A673 (cell line): ENCODE results near the gene P2RX3. TPM values are rescaled to one million over a fixed set of nuclear protein-coding genes. Genes with fewer than 3 reads are reported as not detected.
A peak's percentile ranks its signal among the peaks of the same experiment; 100 is the strongest.

Experiments used
- Bru-seq: library from RNA; stranded (reverse); fragments of 400-500 nt; gene quantifications from one replicate; lab custom pipeline; 2021; lab: Mats Ljungman, UMichigan
- BruChase-seq, 2 experiments: library from RNA; stranded (reverse); fragments of 400-500 nt; gene quantifications; one replicate each; lab custom pipeline; 2021; lab: Mats Ljungman, UMichigan
- BruUV-seq: library from RNA; stranded (reverse); fragments of 400-500 nt; replicated peaks from 2 replicates; lab custom pipeline; 2021; lab: Mats Ljungman, UMichigan
- CTCF ChIA-PET: fragments of 300-600 bp; sonication (Branson Sonifier 250); formaldehyde crosslinking; loops from one replicate; lab custom pipeline; 2022; ENCODE audit warnings: antibody characterized with exemption; lab: Charles Lee
- POLR2A ChIA-PET: fragments of 300-600 bp; sonication (Branson Sonifier 250); formaldehyde crosslinking; loops from one replicate; lab custom pipeline; 2022; ENCODE audit warnings: antibody characterized with exemption; ENCODE audit not compliant: low non-redundant PET; lab: Charles Lee
- DNase-seq: peaks from one replicate; pipeline ENCODE4 v3.0.0-alpha.2; 2015; ENCODE audit warnings: low spot score
- H3K27ac ChIP-seq: fragments of 200-600 bp; sonication (generic); 2 replicates; pipeline ENCODE4 v1.5.1; 2016; ENCODE audit warnings: mixed run types, low read depth, mild to moderate bottlenecking, mixed read lengths, antibody characterized with exemption, low read length; ENCODE audit not compliant: poor library complexity, severe bottlenecking
- H3K27me3 ChIP-seq: fragments of 200-600 bp; sonication (generic); replicated peaks from 2 replicates; pipeline ENCODE4 v1.6.1; 2017; ENCODE audit warnings: mixed run types, low read depth, mild to moderate bottlenecking, mixed read lengths, antibody characterized with exemption, low read length; ENCODE audit not compliant: insufficient read depth, poor library complexity
- H3K36me3 ChIP-seq: fragments of 200-600 bp; sonication (generic); 2 replicates; pipeline ENCODE4 v1.6.1; 2016; ENCODE audit warnings: mixed run types, mild to moderate bottlenecking, mixed read lengths, antibody characterized with exemption, low read length; ENCODE audit not compliant: insufficient read depth, poor library complexity, severe bottlenecking
- H3K4me1 ChIP-seq: fragments of 200-600 bp; sonication (generic); 2 replicates; pipeline ENCODE4 v1.6.1; 2017; ENCODE audit warnings: mixed run types, mild to moderate bottlenecking, mixed read lengths, antibody characterized with exemption, low read length; ENCODE audit not compliant: insufficient read depth, poor library complexity, severe bottlenecking
- H3K4me3 ChIP-seq: fragments of 200-600 bp; sonication (generic); 2 replicates; pipeline ENCODE4 v1.5.1; 2016; ENCODE audit warnings: low read depth, mixed run types, mild to moderate bottlenecking, mixed read lengths, low read length; ENCODE audit not compliant: poor library complexity, severe bottlenecking
- H3K9me3 ChIP-seq: fragments of 200-600 bp; sonication (generic); 2 replicates; pipeline ENCODE4 v1.6.1; 2016; ENCODE audit warnings: mixed run types, low read depth, mild to moderate bottlenecking, mixed read lengths, antibody characterized with exemption, low read length; ENCODE audit not compliant: poor library complexity, severe bottlenecking
- CTCF ChIP-seq: fragments of 300-800, 200-600 bp; sonication (generic); conservative IDR thresholded peaks from 2 replicates; pipeline ENCODE4 v1.5.1; 2017; ENCODE audit warnings: low read depth, mild to moderate bottlenecking, antibody characterized with exemption, low read length, moderate library complexity, mixed read lengths
- EZH2 ChIP-seq: fragments of 200-600 bp; sonication (generic); IDR thresholded peaks from 2 replicates; pipeline ENCODE4 v1.6.1; 2017; ENCODE audit warnings: borderline replicate concordance, low read depth, mild to moderate bottlenecking, mixed read lengths, antibody characterized with exemption, low read length; ENCODE audit not compliant: poor library complexity, severe bottlenecking
- intact Hi-C: fragments of 100-400 bp; cut with micrococcal nuclease; formaldehyde crosslinking; loops from one replicate; pipeline ENCODE4 v1.10.0; 2022; ENCODE audit not compliant: unreplicated experiment
- long read RNA-seq: library from polyadenylated mRNA; stranded (forward); transcript quantifications from one replicate; pipeline ENCODE4 v2.0.0, GENCODE V29; 2022
- total RNA-seq: library from RNA; stranded (reverse); gene quantifications from 2 replicates; pipeline ENCODE4 v1.2.3, GENCODE V29; 2021

The P2RX3 gene
- total RNA-seq (not detected in 2 replicates), Bru-seq, nascent RNA (not detected), BruChase-seq, experiment 1, labeled RNA remaining after a 2-hour chase (percentile 7 among the genes with signal in this experiment), BruChase-seq, experiment 2, labeled RNA remaining after a 6-hour chase (percentile 5 among the genes with signal in this experiment)
- long read RNA-seq = 0 reads

GRCh38 chr11:57338142-57338541, at the start of gene P2RX3:
Gene P2RX3, plus strand, starts transcription at chr11:57338352. Its CDS starts 199 bp downstream, at chr11:57338551.
- no TSS peak for BruUV-seq
- DNase-seq = no peak

GRCh38 chr11:57288771-57289579, 49.2 kb upstream of the P2RX3 start:
- H3K9me3 ChIP-seq = no peaks in the 10 kb centered on the region
- DNase-seq = no peak
- H3K27ac ChIP-seq = no peak overlapping the region
- ChIA-PET CTCF (no interaction called here), POLR2A (interaction anchor here (0.6 kb wide), 1 partner anchor 717 kb away, joined by 7 read pairs; no protein-coding TSS in a partner anchor)
- intact Hi-C loops = no loop called here
- H3K4me3 ChIP-seq = no peak overlapping the region
- no peaks in the 10 kb centered on the region for H3K36me3 ChIP-seq
- no TSS peak for BruUV-seq
- TF ChIP-seq EZH2 (no peak), CTCF (no peak)
- peaks cover 14% of the 10 kb centered on the region for H3K4me1 ChIP-seq
- H3K27me3 ChIP-seq = no peaks in the 10 kb centered on the region

More at GRCh38 chr11:57338142-57338541, at the start of gene P2RX3:
- intact Hi-C loops = loop anchor here (5.0 kb wide), 1 partner anchor 329 kb away; the partner anchor contains the start of gene ZDHHC5
- TF ChIP-seq CTCF = no peak
- TF ChIP-seq EZH2 = no peak
- peaks cover 15% of the 10 kb centered on the region for H3K36me3 ChIP-seq
- no peak within 1 kb of the TSS for H3K27ac ChIP-seq
- ChIA-PET POLR2A (no interaction called here), CTCF (no interaction called here)
- H3K27me3 ChIP-seq = no peaks in the 10 kb centered on the region
- H3K9me3 ChIP-seq = no peaks in the 10 kb centered on the region
- peaks cover 11% of the 10 kb centered on the region for H3K4me1 ChIP-seq
- H3K4me3 ChIP-seq = no peak within 1 kb of the TSS

- H3K36me3 ChIP-seq = no peaks in the 10 kb centered on the region
- CTCF ChIA-PET = no interaction called here
- POLR2A ChIA-PET = no interaction called here
- no peak overlapping the region for H3K4me3 ChIP-seq
- BruUV-seq = no TSS peak
- no peaks in the 10 kb centered on the region for H3K9me3 ChIP-seq
- intact Hi-C loops = no loop called here
- no peak for TF ChIP-seq CTCF
- TF ChIP-seq EZH2 = no peak
- H3K27me3 ChIP-seq = no peaks in the 10 kb centered on the region
- H3K27ac ChIP-seq = no peak overlapping the region
- H3K4me1 ChIP-seq = peaks cover 22% of the 10 kb centered on the region
- DNase-seq = no peak
Observed at GRCh38 chr11:57290288-57290687, 47.9 kb upstream of the P2RX3 start.
